Glutamatergic neuron (in vitro differentiated cells): Measurements from ENCODE around the gene DCTN2. TPM values are rescaled to one million over a fixed set of nuclear protein-coding genes. Genes with fewer than 3 reads are reported as not detected.

Source experiments
- DNase-seq: peaks from one replicate; pipeline ENCODE4 v3.0.0; 2022
- H3K27ac Mint-ChIP-seq: one replicate; pipeline ENCODE4 v1.8.0; 2020; ENCODE audit warnings: mild to moderate bottlenecking, mixed read lengths, inconsistent platforms; ENCODE audit not compliant: unreplicated experiment
- H3K27me3 Mint-ChIP-seq: one replicate; pipeline ENCODE4 v1.8.0; 2020; ENCODE audit warnings: mild to moderate bottlenecking, moderate library complexity, mixed read lengths, inconsistent platforms; ENCODE audit not compliant: unreplicated experiment
- H3K36me3 Mint-ChIP-seq: one replicate; pipeline ENCODE4 v1.8.0; 2020; ENCODE audit warnings: mild to moderate bottlenecking, mixed read lengths, inconsistent platforms; ENCODE audit not compliant: unreplicated experiment
- H3K4me1 Mint-ChIP-seq: one replicate; pipeline ENCODE4 v1.8.0; 2020; ENCODE audit warnings: mild to moderate bottlenecking, low read depth, mixed read lengths, inconsistent platforms; ENCODE audit not compliant: unreplicated experiment
- H3K4me3 Mint-ChIP-seq: one replicate; pipeline ENCODE4 v1.8.0; 2020; ENCODE audit warnings: mild to moderate bottlenecking, mixed read lengths, inconsistent platforms; ENCODE audit not compliant: unreplicated experiment
- H3K9me3 Mint-ChIP-seq: one replicate; pipeline ENCODE4 v1.8.0; 2020; ENCODE audit warnings: mild to moderate bottlenecking, moderate library complexity, mixed read lengths, inconsistent platforms; ENCODE audit not compliant: unreplicated experiment
- CTCF ChIP-seq: fragments of 200-600 bp; sonication (generic); IDR thresholded peaks from one replicate; pipeline ENCODE4 v1.5.0; 2021; ENCODE audit not compliant: partially characterized antibody, unreplicated experiment
- total RNA-seq: library from RNA; stranded (reverse); fragmentation: NEBNext Ultra II Directional; extraction: Animal tissue kit (Norgen Biotek cat#: 25700); gene quantifications from one replicate; pipeline ENCODE4 v1.2.1, GENCODE V29; 2021; ENCODE audit not compliant: unreplicated experiment

Gene DCTN2
- total RNA-seq, 1 donor from 2014 or later: 484 TPM

GRCh38 chr12:57528831-57529555 lies 18.0 kb downstream of the DCTN2 start:
- DNase-seq: no peak
- Mint-ChIP-seq H3K27ac (peak overlapping the region; percentile 91), H3K27me3 (peaks cover 15% of the 10 kb centered on the region), H3K4me1 (peaks cover 35% of the 10 kb centered on the region), H3K4me3 (peak overlapping the region; percentile 65), H3K9me3 (peaks cover 14% of the 10 kb centered on the region), H3K36me3 (peaks cover 8% of the 10 kb centered on the region)
- no peak for TF ChIP-seq CTCF

GRCh38 chr12:57528176-57528575 lies 18.8 kb downstream of the DCTN2 start:
- no peak for TF ChIP-seq CTCF
- H3K27me3 Mint-ChIP-seq: peaks cover 21% of the 10 kb centered on the region
- peaks cover 7% of the 10 kb centered on the region for H3K36me3 Mint-ChIP-seq
- peaks cover 36% of the 10 kb centered on the region for H3K4me1 Mint-ChIP-seq
- no peak overlapping the region for H3K4me3 Mint-ChIP-seq
- H3K27ac Mint-ChIP-seq: peak overlapping the region; percentile 38
- no peak for DNase-seq
- H3K9me3 Mint-ChIP-seq: peaks cover 19% of the 10 kb centered on the region

- H3K4me1 Mint-ChIP-seq: peaks cover 30% of the 10 kb centered on the region
- peaks cover 22% of the 10 kb centered on the region for H3K27me3 Mint-ChIP-seq
- no peak for DNase-seq
- no peaks in the 10 kb centered on the region for H3K36me3 Mint-ChIP-seq
- TF ChIP-seq CTCF: no peak
- no peak overlapping the region for H3K4me3 Mint-ChIP-seq
- H3K27ac Mint-ChIP-seq: peak overlapping the region; percentile 38
- H3K9me3 Mint-ChIP-seq: peaks cover 20% of the 10 kb centered on the region
Observed at GRCh38 chr12:57527184-57527583, 19.8 kb downstream of the DCTN2 start.

- DNase-seq: no peak
- Mint-ChIP-seq H3K27ac (no peak overlapping the region), H3K4me3 (no peak overlapping the region), H3K4me1 (peaks cover 29% of the 10 kb centered on the region), H3K9me3 (peaks cover 26% of the 10 kb centered on the region), H3K36me3 (no peaks in the 10 kb centered on the region), H3K27me3 (peaks cover 28% of the 10 kb centered on the region)
- TF ChIP-seq CTCF: no peak
Observed at GRCh38 chr12:57526477-57527126, 20.4 kb downstream of the DCTN2 start.
